ENCODE results near the gene TEX29.

The TEX29 gene

DNA sequence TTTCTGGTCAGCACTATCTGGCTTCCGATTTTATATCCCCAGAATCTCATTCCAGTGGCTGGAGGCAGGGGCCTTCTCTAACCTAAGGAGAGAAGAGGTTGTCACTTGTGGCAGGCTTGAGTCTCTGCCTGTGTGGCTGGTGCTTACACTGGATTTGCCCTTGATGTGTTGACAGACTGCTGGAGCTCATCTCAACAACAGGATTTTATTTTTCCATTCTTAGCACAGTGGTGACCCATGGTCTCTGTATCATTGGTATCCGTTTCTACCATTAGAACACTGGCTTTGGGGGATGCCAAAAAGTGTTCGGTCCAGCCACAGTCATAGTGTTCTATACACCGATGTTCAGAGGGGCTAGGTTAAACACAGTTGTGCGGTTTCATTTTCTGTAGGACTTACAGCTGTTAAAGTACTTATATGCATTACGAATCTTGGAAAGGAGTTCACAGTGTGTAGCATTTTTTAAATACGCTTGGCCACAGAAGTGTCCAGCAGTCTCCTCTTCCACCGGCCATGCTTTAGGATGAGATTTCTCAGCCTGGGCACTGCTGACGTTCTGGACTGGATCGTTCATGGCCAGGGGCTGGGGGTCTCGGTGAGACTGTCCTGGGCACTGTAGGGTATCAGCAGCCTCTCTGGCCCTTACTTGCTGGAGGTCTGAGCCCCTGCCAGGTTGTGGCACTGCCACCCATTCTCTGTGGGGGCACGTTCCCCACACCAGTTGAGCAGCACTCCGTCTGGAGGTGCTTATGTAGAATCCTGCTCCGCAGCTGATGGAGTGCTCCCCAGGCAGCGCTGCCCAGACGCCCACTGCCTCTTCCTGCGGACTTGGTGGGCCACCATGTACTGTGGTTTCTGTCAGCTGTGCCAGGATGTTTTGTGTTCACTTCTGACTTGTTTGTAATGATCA lies 41.4 kb upstream of the TEX29 start:
- H3K27ac ChIP-seq: no peak overlapping the region
- TF ChIP-seq, protein P1, sequence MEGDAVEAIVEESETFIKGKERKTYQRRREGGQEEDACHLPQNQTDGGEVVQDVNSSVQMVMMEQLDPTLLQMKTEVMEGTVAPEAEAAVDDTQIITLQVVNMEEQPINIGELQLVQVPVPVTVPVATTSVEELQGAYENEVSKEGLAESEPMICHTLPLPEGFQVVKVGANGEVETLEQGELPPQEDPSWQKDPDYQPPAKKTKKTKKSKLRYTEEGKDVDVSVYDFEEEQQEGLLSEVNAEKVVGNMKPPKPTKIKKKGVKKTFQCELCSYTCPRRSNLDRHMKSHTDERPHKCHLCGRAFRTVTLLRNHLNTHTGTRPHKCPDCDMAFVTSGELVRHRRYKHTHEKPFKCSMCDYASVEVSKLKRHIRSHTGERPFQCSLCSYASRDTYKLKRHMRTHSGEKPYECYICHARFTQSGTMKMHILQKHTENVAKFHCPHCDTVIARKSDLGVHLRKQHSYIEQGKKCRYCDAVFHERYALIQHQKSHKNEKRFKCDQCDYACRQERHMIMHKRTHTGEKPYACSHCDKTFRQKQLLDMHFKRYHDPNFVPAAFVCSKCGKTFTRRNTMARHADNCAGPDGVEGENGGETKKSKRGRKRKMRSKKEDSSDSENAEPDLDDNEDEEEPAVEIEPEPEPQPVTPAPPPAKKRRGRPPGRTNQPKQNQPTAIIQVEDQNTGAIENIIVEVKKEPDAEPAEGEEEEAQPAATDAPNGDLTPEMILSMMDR (conservative IDR thresholded peaks at IDR 0.05): no peak

DNA sequence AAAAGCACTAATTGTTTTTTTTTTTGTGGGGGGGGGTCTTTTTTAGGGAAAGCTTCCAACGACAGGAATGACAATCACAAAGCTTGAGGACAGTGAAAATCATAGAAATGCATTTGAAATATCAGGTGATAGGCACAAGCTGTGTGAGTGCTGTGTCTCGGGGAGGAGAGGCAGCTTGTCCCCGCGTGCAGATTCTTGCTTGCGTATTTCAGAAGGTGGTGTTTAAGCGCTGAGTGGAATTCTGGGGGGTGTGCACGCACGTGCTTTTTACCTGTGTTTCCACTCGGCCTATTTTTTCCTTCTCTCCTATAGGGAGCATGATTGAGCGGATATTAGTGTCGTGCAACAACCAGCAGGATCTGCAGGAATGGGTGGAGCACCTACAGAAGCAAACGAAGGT lies 40.2 kb upstream of the TEX29 start:
- no peak overlapping the region for H3K27ac ChIP-seq
- TF ChIP-seq, protein P1 (conservative IDR thresholded peaks at IDR 0.05): no peak

DNA sequence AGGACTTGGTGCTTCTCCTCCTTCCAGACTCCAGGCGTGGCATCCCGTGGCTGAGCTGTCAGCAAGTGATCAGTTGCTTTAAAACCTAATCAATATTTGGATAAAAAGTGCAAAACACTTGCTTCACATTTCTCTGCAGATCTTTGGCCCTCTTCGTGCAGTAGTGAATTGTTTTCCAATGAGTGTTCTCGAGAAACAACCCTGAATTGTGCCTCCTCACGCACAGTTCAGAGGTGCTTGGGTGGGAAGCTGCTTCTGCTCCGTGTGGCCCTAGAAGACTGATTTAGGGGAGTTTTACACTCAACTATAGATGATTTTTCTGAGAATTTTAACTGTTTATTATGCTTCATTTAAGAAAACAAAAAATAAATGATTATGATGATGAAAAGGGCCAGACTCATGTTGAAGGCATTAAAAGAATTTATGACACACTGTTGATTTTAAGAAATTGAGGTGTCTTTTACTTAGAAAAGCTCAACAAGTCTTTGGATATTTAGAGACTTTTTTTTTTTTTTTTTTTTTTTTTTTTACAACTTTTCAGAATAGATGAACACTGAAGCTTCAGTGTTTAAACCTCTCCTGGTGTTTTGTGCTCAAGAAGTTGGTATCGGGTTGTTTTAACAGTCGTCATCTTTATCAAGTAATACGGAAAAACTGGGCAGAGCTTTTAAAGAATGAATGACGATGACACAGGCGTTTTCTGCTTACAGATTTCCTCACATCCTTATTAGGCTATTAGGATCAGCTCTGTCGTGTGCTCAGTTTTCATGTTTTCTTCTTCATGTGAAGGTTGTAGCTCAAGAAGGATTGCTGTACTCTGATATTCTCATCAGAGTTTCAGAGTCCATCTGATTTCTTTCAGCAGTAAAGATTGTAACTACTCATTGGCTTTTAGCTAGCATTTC lies 39.5 kb upstream of the TEX29 start:
- TF ChIP-seq, protein P1 (conservative IDR thresholded peaks at IDR 0.05): no peak
- no peak overlapping the region for H3K27ac ChIP-seq

GRCh38 chr13:111281751-111282311 lies 38.6 kb upstream of the TEX29 start:
- TF ChIP-seq, protein P1 (conservative IDR thresholded peaks at IDR 0.05): no peak
- peak overlapping the region; percentile 0; the same call in 1 of the 2 replicates for H3K27ac ChIP-seq

- TF ChIP-seq, protein P1 (conservative IDR thresholded peaks at IDR 0.05): no peak
- peak overlapping the region; percentile 0; the same call in 1 of the 2 replicates for H3K27ac ChIP-seq
Observed at GRCh38 chr13:111282425-111282824, 38.0 kb upstream of the TEX29 start.

- TF ChIP-seq, protein P1 (conservative IDR thresholded peaks at IDR 0.05): no peak
- peak overlapping the region; percentile 0; the same call in 1 of the 2 replicates for H3K27ac ChIP-seq
Observed at GRCh38 chr13:111282997-111283396, 37.4 kb upstream of the TEX29 start.

DNA sequence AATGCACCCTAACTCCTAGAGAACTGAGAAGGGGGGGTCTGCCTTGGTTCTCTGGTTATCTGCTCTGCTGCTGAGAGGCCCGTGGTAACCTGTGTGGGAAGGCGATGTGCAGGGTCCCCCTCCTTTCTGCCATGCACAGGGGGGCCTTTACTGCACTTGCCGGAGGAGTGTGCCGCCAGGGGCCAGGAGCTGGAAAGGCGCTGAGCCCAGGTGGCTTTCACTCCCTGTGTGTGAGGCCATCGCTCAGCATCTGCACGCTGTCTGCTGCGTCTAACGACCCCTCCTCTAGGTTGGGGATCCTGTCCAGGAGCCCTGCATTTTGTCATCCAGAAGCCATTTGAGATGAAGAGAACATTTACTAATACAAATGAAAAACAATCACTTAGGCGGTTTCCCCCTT lies 37.0 kb upstream of the TEX29 start:
- peak overlapping the region; percentile 0; the same call in 1 of the 2 replicates for H3K27ac ChIP-seq
- TF ChIP-seq, protein P1 (conservative IDR thresholded peaks at IDR 0.05): no peak

Measured in VCaP (cell line).